ENCODE results near the gene CMTM2.

Gene CMTM2, protein sequence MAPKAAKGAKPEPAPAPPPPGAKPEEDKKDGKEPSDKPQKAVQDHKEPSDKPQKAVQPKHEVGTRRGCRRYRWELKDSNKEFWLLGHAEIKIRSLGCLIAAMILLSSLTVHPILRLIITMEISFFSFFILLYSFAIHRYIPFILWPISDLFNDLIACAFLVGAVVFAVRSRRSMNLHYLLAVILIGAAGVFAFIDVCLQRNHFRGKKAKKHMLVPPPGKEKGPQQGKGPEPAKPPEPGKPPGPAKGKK

GRCh38 chr16:66578651-66579531, at the start of gene CMTM2:
Gene CMTM2 (plus strand): TSS chr16:66579463. CDS start chr16:66579608, 145 bp downstream.
- peak in 3 of 51 donors; percentile 3 to 5 (median 4) for DNase-seq

DNA sequence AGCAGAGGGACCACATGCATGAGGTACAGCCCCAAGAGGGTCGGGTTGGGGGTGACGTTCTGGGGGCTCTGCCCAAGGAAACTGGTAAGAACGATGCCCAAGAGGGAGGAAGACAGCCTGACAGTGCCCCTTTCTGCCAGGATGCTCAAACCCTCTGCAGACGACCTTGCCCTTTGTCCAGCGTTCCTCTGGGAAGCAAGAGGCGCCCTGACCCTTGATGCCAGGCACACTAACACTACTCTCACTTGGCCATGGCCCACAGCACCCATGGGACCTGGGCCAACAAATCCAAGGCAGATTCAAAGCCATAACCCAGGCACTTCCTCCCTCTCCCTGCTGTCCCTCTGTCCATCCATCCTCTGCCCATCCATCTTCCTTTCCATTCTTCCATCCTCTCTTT, 49.8 kb upstream of the CMTM2 start:
- DNase-seq, result no peak

DNA sequence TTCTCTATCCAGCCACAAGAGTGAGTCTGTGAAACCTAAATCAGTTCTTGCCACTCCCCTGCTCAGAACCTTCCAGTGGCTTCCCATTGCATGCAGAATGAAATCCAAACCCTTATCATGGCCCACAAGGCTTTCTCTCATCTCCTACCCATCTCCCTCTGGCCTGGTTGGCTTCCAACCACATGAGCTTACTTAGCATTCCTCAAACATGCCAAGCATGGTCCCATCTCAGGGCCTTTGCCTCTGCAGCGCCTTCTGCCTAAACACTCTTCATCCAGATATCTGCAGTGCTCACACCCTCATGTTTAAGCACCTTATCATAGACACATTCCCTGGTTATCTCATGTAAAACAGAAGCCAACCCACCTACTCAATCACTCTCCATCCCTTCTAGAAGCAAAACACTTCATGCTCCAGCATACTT, 44.9 kb upstream of the CMTM2 start:
- DNase-seq, result no peak

DNA sequence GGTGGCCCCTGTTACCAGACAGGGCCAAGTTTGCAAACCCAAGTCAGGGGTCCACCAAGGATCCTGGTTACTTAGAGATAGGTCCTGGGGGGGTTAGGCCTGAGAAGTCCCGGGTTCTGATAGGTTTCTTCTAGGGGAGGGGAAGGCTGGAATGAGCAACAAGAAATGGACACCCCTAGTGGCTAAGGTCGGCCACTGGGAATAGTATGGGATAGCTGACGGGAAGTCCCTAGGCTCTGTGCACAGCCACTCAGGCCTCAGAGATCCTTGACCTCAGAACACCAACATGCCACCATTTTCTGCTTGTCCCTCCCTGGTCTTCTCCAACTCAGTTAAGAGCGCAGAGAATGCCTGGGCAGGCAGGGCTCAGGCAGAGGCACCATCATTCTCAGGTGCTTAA, 42.7 kb upstream of the CMTM2 start:
- DNase-seq, result no peak

DNA sequence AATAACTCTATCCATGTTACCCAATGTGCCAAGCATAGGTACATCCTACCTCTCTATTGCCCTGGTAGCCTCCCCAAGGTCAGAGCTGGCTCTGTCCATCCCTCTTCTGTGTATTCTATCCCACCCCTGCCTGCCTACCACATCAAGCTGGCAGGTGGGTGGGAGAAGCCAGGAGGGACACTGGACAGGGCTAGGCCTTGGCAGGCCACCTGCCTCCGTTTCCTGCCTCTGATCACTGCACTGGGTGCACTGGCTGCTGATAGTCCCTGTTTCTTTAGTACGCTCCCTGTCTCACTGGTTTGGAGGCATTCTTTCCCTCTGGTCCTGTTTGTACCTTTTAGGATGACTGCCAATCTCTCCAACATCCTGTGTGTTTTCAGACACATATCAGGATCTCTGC, 42.0 kb upstream of the CMTM2 start:
- DNase-seq, result no peak

DNA sequence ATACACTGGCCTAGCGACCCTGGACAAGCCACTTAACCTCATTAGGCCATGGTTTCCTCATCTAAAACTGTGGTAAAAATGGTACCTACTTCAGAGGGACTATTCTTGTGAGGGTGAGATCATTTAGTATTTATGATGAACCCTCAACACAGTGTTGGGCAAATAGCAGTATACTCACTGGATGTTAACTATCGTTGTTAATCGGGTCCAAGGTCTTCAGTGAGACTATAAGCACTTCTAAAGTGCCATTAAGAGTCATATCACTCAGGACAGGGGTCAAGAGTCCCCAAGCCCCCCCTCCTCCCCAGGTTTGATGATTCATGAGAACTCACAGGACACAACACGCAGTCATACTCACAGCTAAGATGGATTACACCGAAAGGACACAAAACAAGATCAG, 40.4 kb upstream of the CMTM2 start:
- no peak for DNase-seq

DNA sequence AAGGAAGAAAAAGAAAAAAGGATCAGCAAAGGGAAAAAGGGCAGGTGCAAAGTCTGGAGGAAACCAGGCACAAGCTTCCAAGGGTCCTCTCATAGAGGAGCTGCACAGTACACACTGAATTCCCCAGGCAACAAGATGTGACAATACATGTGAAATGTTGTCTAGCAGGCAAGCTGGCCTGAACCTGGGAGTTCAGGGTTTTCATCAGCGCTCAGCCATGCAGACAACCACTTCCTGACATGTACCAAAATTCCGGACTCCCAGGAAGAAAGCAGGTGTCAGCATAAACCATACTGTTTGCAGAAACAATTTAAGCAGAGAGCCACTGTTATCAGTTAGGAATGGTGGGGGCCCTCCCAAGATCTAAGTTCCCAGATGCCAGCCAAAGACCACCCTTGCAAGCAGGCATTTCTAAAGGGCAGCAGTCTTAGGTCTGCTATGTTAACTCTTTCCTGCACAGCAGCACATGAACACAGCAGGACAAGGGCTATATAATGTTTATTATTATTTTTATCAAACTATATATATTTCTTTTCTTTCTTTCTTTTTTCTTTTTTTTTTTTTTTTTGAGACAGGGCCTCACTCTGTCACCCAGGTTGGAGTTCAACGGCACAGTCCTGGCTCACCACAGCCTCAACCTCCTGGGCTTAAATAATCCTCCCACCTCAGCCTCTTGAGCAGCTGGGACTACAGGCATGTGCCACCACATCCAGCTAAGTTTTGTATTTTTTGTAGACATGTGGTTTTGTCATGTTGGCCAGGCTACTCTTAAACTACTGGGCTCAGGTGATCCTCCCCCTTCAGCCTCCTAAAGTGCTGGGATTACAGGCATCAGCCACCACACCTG, 39.4 kb upstream of the CMTM2 start:
- no peak for DNase-seq

DNA sequence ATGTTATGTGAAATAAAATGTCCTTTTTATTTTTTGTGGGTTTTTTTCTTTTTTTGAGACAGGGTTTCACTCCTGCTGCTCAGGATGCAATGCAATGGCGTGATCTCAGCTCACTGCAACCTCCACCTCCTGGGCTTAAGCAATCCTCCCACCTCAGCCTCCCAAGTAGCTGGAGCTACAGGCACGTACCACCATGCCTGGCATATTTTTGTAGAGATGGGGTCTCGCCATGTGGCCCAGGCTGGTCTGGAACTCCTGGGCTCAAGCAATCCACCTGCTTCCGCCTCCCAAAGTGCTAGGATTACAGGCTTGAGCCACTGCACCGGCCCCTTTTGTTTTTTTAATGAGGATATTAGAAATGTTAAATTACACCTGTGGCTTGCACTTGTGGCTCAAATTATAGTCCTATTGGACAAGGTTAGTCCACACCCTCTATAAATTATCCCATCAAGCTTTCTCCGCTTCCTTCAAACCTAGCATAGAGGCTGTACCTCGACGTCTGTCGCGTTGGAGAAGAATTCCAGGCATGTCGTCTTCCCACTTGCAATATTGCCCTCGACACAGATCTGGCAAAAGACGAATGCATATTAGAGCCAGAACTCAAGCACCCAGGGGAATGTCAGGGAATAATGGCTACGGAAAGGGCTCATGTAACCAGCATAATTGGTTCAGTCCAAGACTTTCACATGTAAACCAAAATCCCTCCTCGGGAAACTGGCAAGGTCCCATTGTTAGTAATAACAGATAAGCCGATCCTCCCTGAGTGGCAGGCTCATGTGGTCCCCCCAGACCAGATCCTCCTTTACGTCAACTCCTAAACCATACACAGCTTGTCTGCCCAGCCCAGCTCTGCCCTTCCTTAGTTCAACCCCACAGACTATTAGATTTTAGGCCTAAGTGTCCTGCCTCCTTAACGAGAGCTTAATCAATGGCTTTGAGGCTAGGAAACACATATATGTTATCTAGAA, 37.6 kb upstream of the CMTM2 start:
- no peak for DNase-seq

DNA sequence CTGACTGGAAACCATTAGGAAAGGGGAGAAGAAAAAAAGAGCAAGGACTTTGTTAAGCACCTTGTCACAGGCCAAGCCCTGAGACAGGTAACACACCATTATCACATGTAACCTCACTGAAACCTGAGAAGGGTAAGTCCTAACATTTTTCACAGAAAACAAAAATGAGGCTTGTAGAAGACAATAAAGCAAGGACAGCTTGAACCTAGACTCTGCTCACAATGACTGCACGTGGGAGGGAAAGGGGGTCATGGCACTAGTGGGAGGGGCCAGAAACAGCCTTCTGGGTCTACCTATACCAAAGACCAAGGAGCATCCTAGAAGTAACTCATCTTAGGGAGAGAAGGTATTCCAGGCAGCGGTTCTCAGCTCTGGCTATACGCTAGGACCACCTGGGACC, 36.9 kb upstream of the CMTM2 start:
- DNase-seq, result no peak

DNA sequence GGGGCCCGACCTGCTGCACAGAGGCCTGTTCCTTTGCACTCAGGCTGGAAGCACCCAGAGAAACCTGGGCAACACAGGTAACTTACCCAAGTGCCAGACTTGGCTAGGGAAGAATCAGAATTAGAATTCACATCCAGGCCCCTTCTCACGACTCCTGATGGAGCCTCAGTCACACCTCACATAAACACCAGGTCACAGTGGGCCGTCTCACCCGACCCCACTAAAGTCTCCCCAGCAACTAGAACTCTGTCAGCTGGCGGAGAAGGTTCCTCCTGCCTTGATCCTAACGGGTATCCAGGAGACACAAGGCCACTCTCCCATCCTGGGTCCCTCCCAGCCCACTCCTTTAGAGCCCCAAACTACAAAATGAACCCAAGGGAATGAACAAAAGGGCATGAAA, 35.7 kb upstream of the CMTM2 start:
- DNase-seq, result no peak

GRCh38 chr16:66544016-66544757, 35.1 kb upstream of the CMTM2 start:
- DNase-seq, result no peak

GRCh38 chr16:66547101-66547989, 31.9 kb upstream of the CMTM2 start:
- no peak for DNase-seq

- DNase-seq, result no peak
Measured at GRCh38 chr16:66548068-66548467, 31.2 kb upstream of the CMTM2 start.

- no peak for DNase-seq
Measured at GRCh38 chr16:66548868-66549267, 30.4 kb upstream of the CMTM2 start.

DNA sequence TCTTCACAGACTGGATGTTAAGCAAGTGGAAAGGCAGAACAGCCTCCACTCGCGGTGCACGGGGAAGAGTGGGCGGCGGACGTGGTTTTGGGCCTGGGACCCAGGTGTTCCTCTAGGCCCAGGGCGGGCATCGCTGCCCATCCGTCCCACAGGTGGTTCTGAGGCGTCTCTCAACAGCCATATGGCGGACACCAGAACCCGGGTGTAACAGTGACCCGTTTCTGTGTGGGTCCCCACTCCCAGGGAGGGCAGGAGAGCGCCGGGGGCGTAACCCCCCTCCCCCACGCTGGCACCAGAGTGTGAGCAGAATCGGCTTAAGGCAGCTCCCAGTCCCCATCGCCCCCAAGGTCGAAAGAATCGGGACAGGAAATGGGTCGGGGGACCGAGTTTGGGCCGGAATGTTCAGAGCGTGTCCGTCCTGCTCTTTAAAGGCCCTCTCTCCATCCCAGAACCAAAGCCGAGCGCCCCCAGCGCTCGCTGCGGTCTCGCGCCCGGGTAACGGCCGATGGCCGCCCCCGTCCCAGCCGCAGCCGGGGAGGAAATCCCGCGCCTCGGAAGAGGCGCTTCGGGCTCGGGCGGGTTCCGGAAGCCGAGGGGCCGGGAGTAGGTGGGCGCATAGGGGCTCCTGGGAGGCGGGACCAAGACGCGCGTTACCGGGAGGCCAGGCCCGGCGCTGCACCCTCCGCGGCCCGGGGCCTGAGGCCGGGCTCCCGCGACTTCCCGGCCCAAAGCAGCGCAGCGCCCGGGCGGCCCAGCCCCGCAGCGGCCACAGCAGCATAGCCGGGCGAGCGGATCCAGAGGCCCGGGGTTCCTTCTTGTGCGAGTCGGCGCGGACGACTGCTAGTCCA, 29.8 kb upstream of the CMTM2 start, which contains the start of gene TK2:
TSS of gene TK2 (minus strand) at position 839 of the 848 bp plus-strand sequence. CDS start at position 778, 61 bp downstream.
- DNase-seq, result peak in 43 of 51 donors; percentile 35 to 84 (median 67)

DNA sequence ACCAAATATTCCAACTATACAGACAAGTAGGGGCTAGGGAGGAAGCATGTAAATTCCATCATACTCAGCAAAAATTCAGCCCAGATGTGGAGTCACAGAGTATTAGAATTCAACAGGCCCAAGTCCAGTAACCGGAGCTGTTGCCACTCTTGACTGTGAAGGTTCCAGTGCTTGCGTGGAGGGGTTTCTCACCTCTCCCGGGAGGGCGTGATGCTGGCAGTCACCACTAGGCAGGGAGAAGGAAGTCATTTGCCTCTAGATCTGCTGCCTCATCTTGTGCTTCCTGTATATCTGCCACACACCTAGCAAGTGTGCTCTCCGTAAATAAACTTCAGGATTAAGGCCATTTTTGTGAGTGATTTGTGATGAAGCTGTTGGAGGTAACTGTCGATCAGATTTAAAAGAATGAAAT, 27.9 kb upstream of the CMTM2 start:
- peak in 2 of 51 donors; percentile 4 to 41 for DNase-seq

DNA sequence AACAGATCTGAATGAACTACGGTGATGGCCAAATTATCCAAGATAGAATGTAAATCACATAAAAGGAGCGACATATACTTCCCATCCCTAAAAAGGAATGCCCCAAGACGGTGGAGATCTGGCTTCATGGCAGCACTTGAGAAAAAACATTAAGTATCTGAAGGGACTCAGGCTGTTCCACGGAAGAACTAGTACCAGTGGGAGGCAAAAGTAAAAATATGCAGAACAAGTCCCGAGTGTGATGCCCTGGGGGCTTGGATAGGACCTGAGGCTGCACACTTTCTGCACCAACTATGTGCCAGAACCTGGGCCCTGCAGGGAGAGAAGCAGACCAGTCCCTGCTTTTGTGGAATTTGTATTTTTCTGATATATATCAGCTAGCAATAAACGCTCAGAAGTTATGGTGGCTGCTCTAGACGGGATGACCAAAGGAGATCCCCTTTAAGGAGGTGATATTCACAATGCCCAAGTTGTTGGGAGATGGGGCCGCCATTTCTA, 27.4 kb upstream of the CMTM2 start:
- DNase-seq, result peak in 2 of 51 donors; percentile 53 to 79
